Stimulated activated CD8-positive, alpha-beta memory T cell treated with anti-CD3 and anti-CD28 coated beads, Interleukin-4, amount 100 ng/mL, for 4 hours (primary cell): ENCODE data around the gene SLC38A10.

Experiments used
- DNase-seq, 2 donors: peaks; one replicate each; pipeline ENCODE4 v3.0.0-alpha.2; 2020; ENCODE audit warnings: low read depth in 2 of 2, low spot score in 1 of 2

Gene SLC38A10

GRCh38 chr17:81244358-81245023 is 50.6 kb downstream of the SLC38A10 start:
- no peak for DNase-seq

GRCh38 chr17:81243333-81243664 is 51.8 kb downstream of the SLC38A10 start:
- DNase-seq = no peak

DNA sequence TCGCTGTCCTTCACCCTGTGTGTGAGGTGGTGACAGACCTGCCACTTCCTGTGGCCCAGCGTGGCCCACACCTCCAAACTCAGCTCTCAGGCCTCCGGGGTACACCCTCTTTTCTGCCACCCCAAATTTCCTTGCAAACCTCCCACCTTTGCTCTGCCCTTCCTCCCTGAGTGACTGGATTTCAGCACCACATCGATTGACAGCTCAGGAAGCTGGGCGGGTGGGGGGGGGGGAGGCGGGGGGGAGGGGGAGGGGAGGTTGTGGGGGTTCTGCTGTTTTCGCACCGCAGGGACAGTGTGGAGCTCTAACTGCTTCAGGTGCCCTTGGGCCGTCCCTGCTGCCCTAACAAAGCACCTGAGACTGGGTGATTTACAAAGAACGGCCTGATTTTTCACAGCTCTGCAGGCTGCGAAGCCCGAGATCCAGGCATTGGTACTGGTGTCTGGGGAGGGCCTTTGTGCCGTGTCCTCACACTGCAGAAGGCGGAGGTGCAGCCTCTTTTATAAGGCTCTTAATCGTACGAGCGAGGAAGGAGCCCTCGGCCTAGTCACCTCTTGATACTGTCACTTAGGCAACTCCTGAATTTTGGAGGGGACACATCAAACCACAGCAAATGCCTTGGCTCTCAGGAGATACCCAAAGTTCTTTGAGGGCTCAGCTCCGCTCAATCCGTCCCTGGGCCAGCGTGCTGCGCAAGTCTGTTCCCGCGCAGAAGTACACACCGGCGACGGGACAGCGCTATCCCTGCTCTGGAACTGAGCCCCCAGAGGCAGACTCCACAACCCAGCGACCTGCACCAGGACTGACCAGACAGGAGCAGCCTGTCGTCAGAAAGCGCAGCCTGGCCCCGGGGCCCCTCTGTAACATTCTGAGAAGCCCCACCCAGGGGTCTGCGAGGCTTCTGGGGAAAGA is 52.4 kb downstream of the SLC38A10 start:
- no peak for DNase-seq

GRCh38 chr17:81241648-81242420 is 53.3 kb downstream of the SLC38A10 start:
- peak in 1 of 2 donors; percentile 34 for DNase-seq

- no peak for DNase-seq
Observed at GRCh38 chr17:81241203-81241602, 53.9 kb downstream of the SLC38A10 start.

GRCh38 chr17:81240761-81241160 is 54.3 kb downstream of the SLC38A10 start:
- DNase-seq = no peak

DNA sequence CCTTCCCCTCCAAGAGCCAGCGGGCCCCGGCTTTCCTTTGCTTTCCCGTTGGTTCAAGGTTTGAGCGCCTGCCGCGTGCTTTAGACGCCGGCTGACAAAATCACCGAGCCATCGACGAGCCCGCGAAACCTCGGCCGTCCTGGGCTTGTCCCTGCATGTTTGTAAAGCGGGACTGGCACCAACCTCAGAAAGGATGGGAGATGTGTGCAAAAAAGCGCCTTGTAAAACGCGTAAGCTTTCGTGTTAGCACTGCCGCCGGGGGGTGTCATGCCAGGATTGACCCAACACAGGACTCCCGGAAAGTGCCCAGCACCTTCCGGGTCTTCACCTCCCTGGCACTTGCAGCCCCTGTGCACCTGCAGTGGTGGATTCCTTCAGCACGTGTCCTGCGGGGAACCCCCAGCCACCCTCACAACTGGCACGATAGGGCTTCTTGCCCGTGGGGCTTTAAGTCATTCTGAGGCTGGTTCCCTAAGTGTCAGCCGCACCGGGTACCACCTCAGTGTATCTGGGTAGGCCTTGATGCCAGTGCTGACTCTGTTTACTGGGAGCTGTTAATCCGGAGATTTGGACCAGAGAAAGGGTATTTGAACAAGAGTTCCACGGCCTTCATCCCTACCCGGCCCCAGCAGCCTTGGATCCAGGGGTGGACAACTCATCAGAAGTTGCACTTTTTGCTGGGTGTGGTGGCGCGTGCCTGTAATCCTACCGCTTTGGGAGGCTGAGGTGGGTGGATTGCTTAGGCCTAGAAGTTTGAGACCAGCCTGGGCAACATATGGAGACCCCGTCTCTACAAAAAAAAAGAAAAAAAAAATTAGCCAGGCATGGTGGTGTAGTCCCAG is 55.2 kb downstream of the SLC38A10 start:
- peak in 1 of 2 donors; percentile 24 for DNase-seq

- peak; percentile 87 to 93 for DNase-seq
Observed at GRCh38 chr17:81238815-81239713, 56.0 kb downstream of the SLC38A10 start, which contains the start of the genes NDUFAF8 and TEPSIN. TSS of gene NDUFAF8 (plus strand) at chr17:81239318. CDS start at chr17:81239364, 46 bp downstream. TSS of gene TEPSIN (minus strand) at chr17:81239055. CDS start at chr17:81239033, 22 bp downstream.

GRCh38 chr17:81238490-81238814 is 56.7 kb downstream of the SLC38A10 start:
- no peak for DNase-seq

- no peak for DNase-seq
Observed at GRCh38 chr17:81237591-81238489, 57.3 kb downstream of the SLC38A10 start.

DNA sequence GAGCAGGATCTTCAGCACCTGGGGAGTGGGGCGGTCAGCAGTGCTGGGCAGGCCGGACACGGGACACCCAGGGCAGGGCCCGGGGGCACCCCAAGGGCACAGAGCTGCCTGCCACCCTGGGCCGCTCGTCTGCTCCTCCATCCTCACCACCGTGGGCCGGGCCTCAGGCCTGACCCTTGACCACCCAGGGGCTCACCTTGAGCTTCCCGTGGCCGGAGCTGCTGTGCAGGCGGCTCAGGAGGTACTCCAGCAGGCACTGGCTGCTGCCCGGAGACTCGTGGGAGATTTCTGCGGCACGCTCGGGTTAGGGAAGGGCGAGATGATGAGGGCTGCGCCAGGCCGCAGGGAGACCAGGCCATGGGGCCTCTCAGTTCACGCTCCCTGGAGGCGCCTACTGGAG is 58.3 kb downstream of the SLC38A10 start:
- no peak for DNase-seq

GRCh38 chr17:81235822-81236740 is 59.0 kb downstream of the SLC38A10 start:
- no peak for DNase-seq

DNA sequence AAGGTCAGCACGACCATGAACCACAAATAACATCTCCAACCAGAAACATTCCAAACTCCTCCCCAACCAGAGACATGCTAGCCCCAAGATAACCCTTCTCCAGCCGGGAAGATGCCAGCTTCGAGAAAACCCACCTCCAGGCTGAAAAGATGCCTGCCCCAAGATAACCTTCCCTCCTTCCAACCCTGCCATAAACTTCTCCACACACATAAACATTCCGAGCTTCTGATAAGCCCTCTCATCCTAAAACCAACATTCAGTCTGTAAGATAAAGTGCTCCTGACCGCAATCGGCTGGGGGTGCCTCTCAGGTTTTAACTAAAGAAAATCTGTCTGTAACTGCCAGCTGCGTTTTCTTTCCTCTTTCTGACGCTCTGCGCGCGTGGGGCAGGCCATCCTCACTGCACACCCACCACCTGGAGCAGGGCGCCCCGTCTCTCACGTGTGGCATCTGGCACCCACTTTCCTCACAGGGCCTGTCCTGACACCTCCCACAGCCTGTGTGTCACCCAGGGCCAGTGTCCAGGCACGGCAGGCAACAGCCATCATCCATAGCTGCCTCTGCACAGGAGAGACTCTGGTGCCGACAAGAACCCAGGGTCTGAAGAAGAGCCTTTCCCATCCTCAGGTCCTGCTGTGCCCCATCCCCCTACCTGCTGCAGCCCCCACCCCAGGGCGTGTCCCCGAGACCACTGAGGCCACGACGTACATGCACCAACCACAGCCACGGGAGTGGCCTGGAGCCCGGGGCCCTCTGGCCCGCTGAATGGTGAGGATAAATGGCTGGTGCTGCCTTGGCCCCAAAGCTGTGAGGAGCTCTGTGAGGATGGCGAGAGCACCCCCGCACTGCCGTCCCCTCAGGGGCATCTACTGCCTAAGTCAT is 59.9 kb downstream of the SLC38A10 start:
- DNase-seq = no peak

GRCh38 chr17:81234506-81234855 is 60.6 kb downstream of the SLC38A10 start:
- no peak for DNase-seq

GRCh38 chr17:81233811-81234505 is 61.1 kb downstream of the SLC38A10 start:
- no peak for DNase-seq

DNA sequence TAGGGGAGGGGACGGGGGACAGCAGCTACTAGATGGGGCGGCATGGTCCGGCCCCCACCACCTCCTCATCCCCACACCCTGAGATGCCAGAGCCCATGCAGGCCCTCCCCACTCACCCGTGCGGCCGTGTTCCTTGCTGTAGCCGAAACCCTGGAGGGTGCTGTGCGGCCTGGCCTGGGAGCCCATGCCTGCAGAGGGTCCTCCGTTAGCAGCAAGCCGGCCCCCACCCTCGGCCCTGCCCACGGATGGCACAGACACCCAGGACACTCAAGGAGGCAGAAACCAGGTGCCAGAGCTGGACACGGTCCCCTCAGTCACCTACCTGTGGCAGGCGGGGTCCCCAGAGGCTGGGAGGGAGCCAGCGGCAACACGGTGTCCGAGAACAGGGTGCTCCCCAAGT is 61.8 kb downstream of the SLC38A10 start:
- DNase-seq = no peak
